Panc1 (cell line): Measurements from ENCODE around the gene CASP5. TPM values are rescaled to one million over a fixed set of nuclear protein-coding genes. Genes with fewer than 3 reads are reported as not detected.
A peak's percentile ranks its signal among the peaks of the same experiment; 100 is the strongest.

Experiments used
- ATAC-seq: fragments of 200-7000 bp; cut with Tn5 transposase; 2 replicates; pipeline ENCODE4 v1.9.1; 2020; ENCODE audit warnings: mild to moderate bottlenecking, moderate library complexity
- BruUV-seq: library from RNA; stranded (reverse); fragments of 400-500 nt; replicated peaks from 2 replicates; lab custom pipeline; 2021; lab: Mats Ljungman, UMichigan
- CTCF ChIA-PET: fragments of 300-600 bp; sonication (Branson Sonifier 250); formaldehyde crosslinking; loops from one replicate; lab custom pipeline; 2022; ENCODE audit warnings: antibody characterized with exemption; lab: Charles Lee
- POLR2A ChIA-PET: fragments of 300-600 bp; sonication (Branson Sonifier 250); formaldehyde crosslinking; loops from one replicate; lab custom pipeline; 2022; ENCODE audit warnings: antibody characterized with exemption; lab: Charles Lee
- DNase-seq: peaks from one replicate; pipeline ENCODE4 v3.0.0-alpha.2; 2010; ENCODE audit warnings: low read depth, low spot score
- H3K27ac ChIP-seq: 2 replicates; pipeline ENCODE4 v1.5.1; 2011; ENCODE audit warnings: mild to moderate bottlenecking, low read length, inconsistent platforms
- H3K27me3 ChIP-seq: fragments of 200-500 bp; sonication (Bioruptor generic); 2 replicates; pipeline ENCODE4 v1.6.0; 2014; ENCODE audit warnings: low read length, inconsistent platforms; ENCODE audit not compliant: control insufficient read depth, insufficient read depth
- H3K36me3 ChIP-seq: fragments of 200-500 bp; sonication (Bioruptor generic); 2 replicates; pipeline ENCODE4 v1.5.1; 2014; ENCODE audit warnings: inconsistent platforms, mild to moderate bottlenecking, low read length, moderate library complexity; ENCODE audit not compliant: control insufficient read depth, insufficient read depth
- H3K4me1 ChIP-seq: 2 replicates; pipeline ENCODE4 v1.5.1; 2011; ENCODE audit warnings: inconsistent platforms, mild to moderate bottlenecking, low read length, moderate library complexity; ENCODE audit not compliant: control insufficient read depth, insufficient read depth
- H3K4me3 ChIP-seq, 2 experiments: 2 replicates each; pipeline ENCODE4 v1.5.1; 2011 to 2012; ENCODE audit warnings: low read depth in 2 of 2, low read length in 2 of 2, mild to moderate bottlenecking in 2 of 2, inconsistent platforms in 1 of 2, moderate library complexity in 1 of 2
- H3K9me3 ChIP-seq: fragments of 200-500 bp; sonication (Bioruptor generic); 2 replicates; pipeline ENCODE4 v1.5.1; 2014; ENCODE audit warnings: low read depth, mild to moderate bottlenecking, inconsistent platforms, low read length, moderate library complexity; ENCODE audit not compliant: control insufficient read depth, insufficient read depth
- CTCF ChIP-seq: fragments of 450-650 bp; IDR thresholded peaks from 2 replicates; pipeline ENCODE4 v1.5.1; 2017; ENCODE audit warnings: mild to moderate bottlenecking
- POLR2AphosphoS5 ChIP-seq: IDR thresholded peaks from 2 replicates; pipeline ENCODE4 v1.6.1; 2012; ENCODE audit warnings: mild to moderate bottlenecking, low read depth, low read length, moderate library complexity
- REST ChIP-seq, 2 experiments: IDR thresholded peaks; 2 replicates each; pipeline ENCODE4 v1.6.1; 2011 to 2012; ENCODE audit warnings: low read depth in 2 of 2, control low read depth in 1 of 2, low read length in 1 of 2, mild to moderate bottlenecking in 1 of 2, moderate library complexity in 1 of 2; ENCODE audit not compliant: insufficient read depth in 1 of 2
- SIN3A ChIP-seq: IDR thresholded peaks from 2 replicates; pipeline ENCODE4 v1.6.1; 2012; ENCODE audit warnings: low read depth, mild to moderate bottlenecking, low read length, moderate library complexity, borderline replicate concordance; ENCODE audit not compliant: insufficient read depth
- TCF7L2 ChIP-seq: IDR thresholded peaks from 2 replicates; pipeline ENCODE4 v1.6.1; 2011; ENCODE audit warnings: mild to moderate bottlenecking, low read depth, low read length, inconsistent platforms
- in situ Hi-C: cut with HindIII; loops from 2 replicates; pipeline ENCODE4 v1.10.0; 2016; ENCODE audit warnings: low sequenced_read_pairs, low pct_unique_long_range_greater_than_20kb
- intact Hi-C: fragments of 100-400 bp; cut with micrococcal nuclease; formaldehyde crosslinking; loops from one replicate; pipeline ENCODE4 v1.10.0; 2022; ENCODE audit not compliant: unreplicated experiment
- total RNA-seq: library from RNA; stranded (reverse); gene quantifications from one replicate; pipeline ENCODE4 v1.2.1, GENCODE V29; 2021; ENCODE audit not compliant: unreplicated experiment

Gene CASP5
- total RNA-seq, 1 experiment from 2014 or later: not detected

GRCh38 chr11:104968856-104969776 is 53.9 kb downstream of the CASP5 start:
- Histone ChIP-seq H3K27ac (peak overlapping the region; percentile 95), H3K4me3 (peak overlapping the region; percentile 59 to 72), H3K9me3 (peaks cover 11% of the 10 kb centered on the region; the same call in 1 of the 2 replicates), H3K27me3 (no peaks in the 10 kb centered on the region), H3K4me1 (peaks cover 9% of the 10 kb centered on the region; the same call in 1 of the 2 replicates), H3K36me3 (no peaks in the 10 kb centered on the region)
- in situ Hi-C loops: no loop called here
- CTCF ChIA-PET: interaction anchor here (0.6 kb wide), 2 partner anchors 98 to 1157 kb away, joined by 3 read pairs; no protein-coding TSS in a partner anchor
- BruUV-seq: no TSS peak
- POLR2A ChIA-PET: interaction anchor here (0.6 to 0.7 kb wide), 3 partner anchors 441 to 616 kb away, joined by 3 to 4 read pairs (median 3); no protein-coding TSS in a partner anchor
- TF ChIP-seq TCF7L2 (no peak), SIN3A (no peak), CTCF (no peak), REST (IDR thresholded peaks at IDR 0.05; ENCODE audit: insufficient read depth in 1 of 2, low read depth in 2 of 2, low read length in 1 of 2) (no peak), POLR2AphosphoS5 (no peak)
- intact Hi-C loops: no loop called here
- peak; percentile 91 for ATAC-seq
- peak; percentile 30 for DNase-seq

- ChIA-PET POLR2A (interaction anchor here (0.6 to 0.7 kb wide), 3 partner anchors 23 to 617 kb away, joined by 3 to 4 read pairs (median 3); no protein-coding TSS in a partner anchor), CTCF (no interaction called here)
- Histone ChIP-seq H3K4me3 (peak within 1 kb of the TSS; percentile 59 to 72), H3K36me3 (no peaks in the 10 kb centered on the region), H3K9me3 (peaks cover 7% of the 10 kb centered on the region; the same call in 1 of the 2 replicates), H3K27ac (peak within 1 kb of the TSS; percentile 95), H3K4me1 (peaks cover 9% of the 10 kb centered on the region; the same call in 1 of the 2 replicates), H3K27me3 (no peaks in the 10 kb centered on the region)
- intact Hi-C loops (no loop called here), in situ Hi-C loops (no loop called here)
- DNase-seq: peak; percentile 72
- TF ChIP-seq REST (IDR thresholded peaks at IDR 0.05; ENCODE audit: insufficient read depth in 1 of 2, low read depth in 2 of 2, low read length in 1 of 2): no peak
- no peak for TF ChIP-seq TCF7L2
- no peak for TF ChIP-seq POLR2AphosphoS5
- no peak for TF ChIP-seq CTCF
- TF ChIP-seq SIN3A: no peak
- peak; percentile 79 for ATAC-seq
- no TSS peak for BruUV-seq
Measured at GRCh38 chr11:104968355-104968855, 54.6 kb downstream of the CASP5 start, which contains the start of gene CASP4. Gene CASP4 (minus strand): TSS chr11:104968574. CDS start chr11:104968525, 49 bp downstream.
